Activated CD8-positive, alpha-beta memory T cell treated with anti-CD3 and anti-CD28 coated beads, Interleukin-2, amount 10 ng/mL, durations not matched to agents 7 days and 5 days (primary cell): ENCODE data around the gene TRPM6. TPM values are rescaled to one million over a fixed set of nuclear protein-coding genes. Genes with fewer than 3 reads are reported as not detected.

Experiments used
- ATAC-seq: fragments of 150-1000 bp; cut with Tn5 transposase; one replicate; pipeline ENCODE4 v1.10.0; 2021; ENCODE audit warnings: moderate library complexity
- CTCF ChIA-PET: fragments of 350-600 bp; sonication (Branson Sonifier 250); formaldehyde crosslinking; loops from one replicate; lab custom pipeline; 2021; ENCODE audit warnings: antibody characterized with exemption; lab: Charles Lee
- DNase-seq: peaks from one replicate; pipeline ENCODE4 v3.0.0-alpha.2; 2020
- H3K27ac Mint-ChIP-seq: one replicate; pipeline ENCODE4 v1.8.0; 2021; ENCODE audit warnings: mild to moderate bottlenecking, mixed read lengths
- H3K27me3 Mint-ChIP-seq: one replicate; pipeline ENCODE4 v1.8.0; 2021; ENCODE audit warnings: mixed read lengths
- H3K36me3 Mint-ChIP-seq: one replicate; pipeline ENCODE4 v1.8.0; 2021; ENCODE audit warnings: mild to moderate bottlenecking, mixed read lengths
- H3K4me1 Mint-ChIP-seq: one replicate; pipeline ENCODE4 v1.8.0; 2021; ENCODE audit warnings: mixed read lengths
- H3K4me3 Mint-ChIP-seq: one replicate; pipeline ENCODE4 v1.8.0; 2021; ENCODE audit warnings: mild to moderate bottlenecking, moderate library complexity, mixed read lengths
- H3K9me3 Mint-ChIP-seq: one replicate; pipeline ENCODE4 v1.8.0; 2022; ENCODE audit warnings: low read depth, mixed read lengths
- total RNA-seq, 2 experiments: library from RNA; stranded (reverse); gene quantifications; one replicate each; pipeline ENCODE4 v1.2.3, GENCODE V29; 2021

Gene TRPM6
- total RNA-seq, 2 experiments from 2014 or later, result not detected

- Mint-ChIP-seq H3K4me1 (peaks cover 10% of the 10 kb centered on the region), H3K27me3 (peaks cover 7% of the 10 kb centered on the region)
- peak; percentile 47 for ATAC-seq
Measured at GRCh38 chr9:74777136-74777879, 110.4 kb downstream of the TRPM6 start.

GRCh38 chr9:74775396-74775795 is 112.3 kb downstream of the TRPM6 start:
- H3K4me3 Mint-ChIP-seq, result no peak overlapping the region
- peaks cover 8% of the 10 kb centered on the region for H3K27me3 Mint-ChIP-seq
- no peaks in the 10 kb centered on the region for H3K9me3 Mint-ChIP-seq
- H3K27ac Mint-ChIP-seq, result no peak overlapping the region
- DNase-seq (no peak), ATAC-seq (no peak)
- peaks cover 16% of the 10 kb centered on the region for H3K4me1 Mint-ChIP-seq
- no peaks in the 10 kb centered on the region for H3K36me3 Mint-ChIP-seq
- CTCF ChIA-PET, result interaction anchor here (1.5 to 8.1 kb wide), 11 partner anchors 8 to 466 kb away, joined by 3 to 104 read pairs (median 17); partner anchors contain the start of genes C9orf40 and CARNMT1

More at GRCh38 chr9:74777136-74777879, 110.4 kb downstream of the TRPM6 start:
- DNase-seq, result peak; percentile 81
- H3K27ac Mint-ChIP-seq, result no peak overlapping the region
- CTCF ChIA-PET, result interaction anchor here (0.8 to 8.1 kb wide), 11 partner anchors 9 to 304 kb away, joined by 3 to 104 read pairs (median 4); partner anchors contain the start of gene C9orf40
- no peak overlapping the region for H3K4me3 Mint-ChIP-seq
- no peaks in the 10 kb centered on the region for H3K36me3 Mint-ChIP-seq
- H3K9me3 Mint-ChIP-seq, result no peaks in the 10 kb centered on the region

- peaks cover 15% of the 10 kb centered on the region for H3K27me3 Mint-ChIP-seq
- H3K4me3 Mint-ChIP-seq, result no peak overlapping the region
- DNase-seq (peak; percentile 79), ATAC-seq (peak; percentile 60)
- CTCF ChIA-PET, result interaction anchor here (0.6 to 8.1 kb wide), 36 partner anchors 9 to 1093 kb away, joined by 3 to 104 read pairs (median 5); partner anchors contain the start of genes C9orf40 and CARNMT1
- no peaks in the 10 kb centered on the region for H3K36me3 Mint-ChIP-seq
- H3K9me3 Mint-ChIP-seq, result no peaks in the 10 kb centered on the region
- H3K27ac Mint-ChIP-seq, result no peak overlapping the region
- peaks cover 16% of the 10 kb centered on the region for H3K4me1 Mint-ChIP-seq
Measured at GRCh38 chr9:74773886-74774479, 113.7 kb downstream of the TRPM6 start.

GRCh38 chr9:74772121-74772520 is 115.6 kb downstream of the TRPM6 start:
- H3K4me3 Mint-ChIP-seq, result no peak overlapping the region
- H3K27ac Mint-ChIP-seq, result no peak overlapping the region
- H3K4me1 Mint-ChIP-seq, result peaks cover 16% of the 10 kb centered on the region
- H3K9me3 Mint-ChIP-seq, result no peaks in the 10 kb centered on the region
- CTCF ChIA-PET, result interaction anchor here (1.5 to 8.1 kb wide), 8 partner anchors 36 to 306 kb away, joined by 4 to 104 read pairs (median 16); partner anchors contain the start of genes C9orf40 and CARNMT1
- DNase-seq (no peak), ATAC-seq (peak; percentile 68)
- H3K27me3 Mint-ChIP-seq, result peaks cover 26% of the 10 kb centered on the region
- H3K36me3 Mint-ChIP-seq, result no peaks in the 10 kb centered on the region

GRCh38 chr9:74771672-74772071 is 116.0 kb downstream of the TRPM6 start:
- peaks cover 26% of the 10 kb centered on the region for H3K27me3 Mint-ChIP-seq
- no peaks in the 10 kb centered on the region for H3K9me3 Mint-ChIP-seq
- H3K27ac Mint-ChIP-seq, result no peak overlapping the region
- peaks cover 12% of the 10 kb centered on the region for H3K4me1 Mint-ChIP-seq
- no peak for ATAC-seq
- DNase-seq, result no peak
- H3K36me3 Mint-ChIP-seq, result no peaks in the 10 kb centered on the region
- H3K4me3 Mint-ChIP-seq, result no peak overlapping the region
- CTCF ChIA-PET, result interaction anchor here (0.6 to 8.1 kb wide), 6 partner anchors 16 to 306 kb away, joined by 4 to 104 read pairs (median 7); partner anchors contain the start of gene CARNMT1

GRCh38 chr9:74771262-74771585 is 116.5 kb downstream of the TRPM6 start:
- DNase-seq (no peak), ATAC-seq (no peak)

GRCh38 chr9:74770508-74771261 is 117.0 kb downstream of the TRPM6 start:
- no peaks in the 10 kb centered on the region for H3K9me3 Mint-ChIP-seq
- no peaks in the 10 kb centered on the region for H3K36me3 Mint-ChIP-seq
- H3K27ac Mint-ChIP-seq, result no peak overlapping the region
- ATAC-seq (peak; percentile 17), DNase-seq (no peak)
- H3K27me3 Mint-ChIP-seq, result peaks cover 26% of the 10 kb centered on the region
- CTCF ChIA-PET, result interaction anchor here (0.6 to 8.1 kb wide), 5 partner anchors 15 to 257 kb away, joined by 4 to 104 read pairs (median 4); partner anchors contain the start of gene CARNMT1
- H3K4me3 Mint-ChIP-seq, result no peak overlapping the region
- peaks cover 12% of the 10 kb centered on the region for H3K4me1 Mint-ChIP-seq

More at GRCh38 chr9:74771262-74771585, 116.5 kb downstream of the TRPM6 start:
- Mint-ChIP-seq H3K4me3 (no peak overlapping the region), H3K4me1 (peaks cover 12% of the 10 kb centered on the region), H3K9me3 (no peaks in the 10 kb centered on the region), H3K27me3 (peaks cover 26% of the 10 kb centered on the region), H3K27ac (no peak overlapping the region), H3K36me3 (no peaks in the 10 kb centered on the region)
- CTCF ChIA-PET, result interaction anchor here (0.6 to 8.1 kb wide), 6 partner anchors 16 to 307 kb away, joined by 4 to 104 read pairs (median 7); partner anchors contain the start of gene CARNMT1

GRCh38 chr9:74765481-74765971 is 122.2 kb downstream of the TRPM6 start:
- CTCF ChIA-PET, result no interaction called here
- DNase-seq, result no peak
- Mint-ChIP-seq H3K27ac (no peak overlapping the region), H3K36me3 (no peaks in the 10 kb centered on the region), H3K4me1 (no peaks in the 10 kb centered on the region), H3K4me3 (no peak overlapping the region), H3K9me3 (no peaks in the 10 kb centered on the region), H3K27me3 (peaks cover 23% of the 10 kb centered on the region)
- no peak for ATAC-seq

GRCh38 chr9:74762950-74763349 is 124.8 kb downstream of the TRPM6 start:
- no peaks in the 10 kb centered on the region for H3K9me3 Mint-ChIP-seq
- no peaks in the 10 kb centered on the region for H3K36me3 Mint-ChIP-seq
- no peak overlapping the region for H3K4me3 Mint-ChIP-seq
- ATAC-seq, result no peak
- H3K27me3 Mint-ChIP-seq, result peaks cover 4% of the 10 kb centered on the region
- CTCF ChIA-PET, result no interaction called here
- DNase-seq, result no peak
- no peak overlapping the region for H3K27ac Mint-ChIP-seq
- H3K4me1 Mint-ChIP-seq, result no peaks in the 10 kb centered on the region

- CTCF ChIA-PET, result no interaction called here
- Mint-ChIP-seq H3K4me1 (no peaks in the 10 kb centered on the region), H3K4me3 (no peak overlapping the region), H3K36me3 (no peaks in the 10 kb centered on the region), H3K27ac (no peak overlapping the region), H3K9me3 (no peaks in the 10 kb centered on the region), H3K27me3 (peaks cover 4% of the 10 kb centered on the region)
- ATAC-seq, result no peak
- DNase-seq, result no peak
Measured at GRCh38 chr9:74760031-74760700, 127.6 kb downstream of the TRPM6 start.

GRCh38 chr9:74755999-74756398 is 131.7 kb downstream of the TRPM6 start:
- Mint-ChIP-seq H3K27me3 (no peaks in the 10 kb centered on the region), H3K4me1 (no peaks in the 10 kb centered on the region), H3K4me3 (no peak overlapping the region), H3K9me3 (no peaks in the 10 kb centered on the region), H3K27ac (no peak overlapping the region), H3K36me3 (no peaks in the 10 kb centered on the region)
- no peak for ATAC-seq
- no peak for DNase-seq
- CTCF ChIA-PET, result interaction anchor here (1.6 kb wide), 1 partner anchor 15 kb away, joined by 4 read pairs; no protein-coding TSS in a partner anchor

GRCh38 chr9:74755355-74755754 is 132.4 kb downstream of the TRPM6 start:
- Mint-ChIP-seq H3K36me3 (no peaks in the 10 kb centered on the region), H3K4me1 (no peaks in the 10 kb centered on the region), H3K9me3 (no peaks in the 10 kb centered on the region), H3K27ac (no peak overlapping the region), H3K4me3 (no peak overlapping the region), H3K27me3 (peaks cover 4% of the 10 kb centered on the region)
- DNase-seq, result no peak
- no peak for ATAC-seq
- CTCF ChIA-PET, result interaction anchor here (1.6 kb wide), 1 partner anchor 16 kb away, joined by 4 read pairs; no protein-coding TSS in a partner anchor
